OCI-LY1 (cell line): ENCODE data around the gene NUTM2B.
"Not testable (repeated sequence)": the region's sequence is repeated elsewhere in the genome, so short reads cannot be mapped to it uniquely, and the experiment has no call there.

Source experiments
- EZH2 ChIP-seq: fragments of 200-600 bp; sonication (generic), shearing (Covaris generic); IDR thresholded peaks from 2 replicates; pipeline ENCODE4 v1.8.0; 2017; ENCODE audit warnings: borderline replicate concordance, mixed run types, mild to moderate bottlenecking, antibody characterized with exemption, low read length, moderate library complexity, mixed read lengths
- TF ChIP-seq, protein P1 (sequence below): fragments of 200-600 bp; sonication (generic), shearing (Covaris generic); IDR thresholded peaks from 2 replicates; pipeline ENCODE4 v1.5.1; 2017; ENCODE audit warnings: mild to moderate bottlenecking, antibody characterized with exemption, low read length, moderate library complexity, mixed read lengths

DNA sequence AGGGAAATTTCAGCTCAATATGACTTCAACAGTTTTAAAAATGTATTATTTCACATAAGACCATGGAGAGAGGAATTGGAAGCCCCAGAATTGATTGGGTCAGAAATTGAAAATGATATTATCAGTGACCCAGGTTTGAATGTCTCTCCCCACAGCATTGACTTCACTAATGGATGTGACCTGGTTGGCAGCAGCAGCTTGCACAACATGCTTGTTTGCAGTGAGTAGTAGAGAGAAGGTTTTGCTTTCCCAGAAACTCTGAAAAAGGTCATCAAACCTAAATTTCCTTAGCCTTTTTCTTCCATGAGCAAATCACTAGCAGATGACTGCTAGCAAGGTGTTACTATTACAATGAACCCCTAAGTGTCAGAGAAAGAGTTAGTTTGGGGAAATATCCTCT is 39.7 kb upstream of the NUTM2B start:
- TF ChIP-seq, protein P1, sequence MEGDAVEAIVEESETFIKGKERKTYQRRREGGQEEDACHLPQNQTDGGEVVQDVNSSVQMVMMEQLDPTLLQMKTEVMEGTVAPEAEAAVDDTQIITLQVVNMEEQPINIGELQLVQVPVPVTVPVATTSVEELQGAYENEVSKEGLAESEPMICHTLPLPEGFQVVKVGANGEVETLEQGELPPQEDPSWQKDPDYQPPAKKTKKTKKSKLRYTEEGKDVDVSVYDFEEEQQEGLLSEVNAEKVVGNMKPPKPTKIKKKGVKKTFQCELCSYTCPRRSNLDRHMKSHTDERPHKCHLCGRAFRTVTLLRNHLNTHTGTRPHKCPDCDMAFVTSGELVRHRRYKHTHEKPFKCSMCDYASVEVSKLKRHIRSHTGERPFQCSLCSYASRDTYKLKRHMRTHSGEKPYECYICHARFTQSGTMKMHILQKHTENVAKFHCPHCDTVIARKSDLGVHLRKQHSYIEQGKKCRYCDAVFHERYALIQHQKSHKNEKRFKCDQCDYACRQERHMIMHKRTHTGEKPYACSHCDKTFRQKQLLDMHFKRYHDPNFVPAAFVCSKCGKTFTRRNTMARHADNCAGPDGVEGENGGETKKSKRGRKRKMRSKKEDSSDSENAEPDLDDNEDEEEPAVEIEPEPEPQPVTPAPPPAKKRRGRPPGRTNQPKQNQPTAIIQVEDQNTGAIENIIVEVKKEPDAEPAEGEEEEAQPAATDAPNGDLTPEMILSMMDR, result not testable (repeated sequence)
- TF ChIP-seq EZH2, result not testable (repeated sequence)
